Fibroblast of lung (primary cell): ENCODE measurements around the gene PCDH9.

ENCODE experiments used
- EZH2 ChIP-seq: IDR thresholded peaks from 2 replicates; pipeline ENCODE4 v1.5.1; 2012; ENCODE audit warnings: low read length, control low read depth, mild to moderate bottlenecking; ENCODE audit errors: missing control alignments
- TF ChIP-seq, protein P1 (sequence below), 2 donors: IDR thresholded peaks in 1 of 2; conservative IDR thresholded peaks in 1 of 2; 1 replicate in 1 of 2; 2 replicates in 1 of 2; pipeline ENCODE4 v1.5.1; 2011 to 2012; ENCODE audit warnings: low read length in 2 of 2, control low read depth in 1 of 2, inconsistent platforms in 1 of 2, low read depth in 1 of 2, mild to moderate bottlenecking in 1 of 2

DNA sequence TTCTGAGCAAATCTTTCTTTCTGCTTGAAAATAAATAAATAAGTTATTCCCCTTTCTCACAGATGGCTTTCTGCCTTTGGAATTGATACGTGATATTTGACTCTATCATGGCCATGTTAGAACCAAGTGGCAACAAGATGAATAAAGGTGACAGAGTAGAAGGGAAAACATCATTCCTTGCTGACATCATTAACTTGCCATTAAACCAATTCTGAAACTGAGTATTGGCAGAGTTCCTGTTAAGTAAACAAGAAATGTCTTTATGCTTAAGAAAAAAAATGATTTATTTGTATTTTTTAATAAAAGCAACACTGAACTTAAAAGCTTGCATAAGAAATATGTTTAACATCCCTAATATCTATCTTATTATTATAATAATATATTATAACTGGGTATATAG lies 828.1 kb downstream of the PCDH9 start:
- TF ChIP-seq, protein P1, sequence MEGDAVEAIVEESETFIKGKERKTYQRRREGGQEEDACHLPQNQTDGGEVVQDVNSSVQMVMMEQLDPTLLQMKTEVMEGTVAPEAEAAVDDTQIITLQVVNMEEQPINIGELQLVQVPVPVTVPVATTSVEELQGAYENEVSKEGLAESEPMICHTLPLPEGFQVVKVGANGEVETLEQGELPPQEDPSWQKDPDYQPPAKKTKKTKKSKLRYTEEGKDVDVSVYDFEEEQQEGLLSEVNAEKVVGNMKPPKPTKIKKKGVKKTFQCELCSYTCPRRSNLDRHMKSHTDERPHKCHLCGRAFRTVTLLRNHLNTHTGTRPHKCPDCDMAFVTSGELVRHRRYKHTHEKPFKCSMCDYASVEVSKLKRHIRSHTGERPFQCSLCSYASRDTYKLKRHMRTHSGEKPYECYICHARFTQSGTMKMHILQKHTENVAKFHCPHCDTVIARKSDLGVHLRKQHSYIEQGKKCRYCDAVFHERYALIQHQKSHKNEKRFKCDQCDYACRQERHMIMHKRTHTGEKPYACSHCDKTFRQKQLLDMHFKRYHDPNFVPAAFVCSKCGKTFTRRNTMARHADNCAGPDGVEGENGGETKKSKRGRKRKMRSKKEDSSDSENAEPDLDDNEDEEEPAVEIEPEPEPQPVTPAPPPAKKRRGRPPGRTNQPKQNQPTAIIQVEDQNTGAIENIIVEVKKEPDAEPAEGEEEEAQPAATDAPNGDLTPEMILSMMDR (conservative IDR thresholded peaks at IDR 0.05 in 1 of 2, IDR thresholded peaks at IDR 0.05 in 1 of 2; ENCODE audit: low read depth in 1 of 2, low read length in 2 of 2), result no peak
- TF ChIP-seq EZH2, result no peak
